Activated naive CD4-positive, alpha-beta T cell treated with anti-CD3 and anti-CD28 coated beads, Interleukin-2, amount 10 ng/mL, durations not matched to agents 7 days and 5 days (primary cell): ENCODE measurements around the gene TTLL4.
A peak's percentile ranks its signal among the peaks of the same experiment; 100 is the strongest.

Source experiments
- CTCF ChIA-PET: fragments of 350-600 bp; sonication (Branson Sonifier 250); formaldehyde crosslinking; loops from one replicate; lab custom pipeline; 2021; ENCODE audit warnings: antibody characterized with exemption; lab: Charles Lee
- DNase-seq: peaks from one replicate; pipeline ENCODE4 v3.0.0-alpha.2; 2020
- H3K27ac Mint-ChIP-seq: one replicate; pipeline ENCODE4 v1.8.0; 2021; ENCODE audit warnings: mild to moderate bottlenecking, moderate library complexity, mixed read lengths
- H3K27me3 Mint-ChIP-seq: one replicate; pipeline ENCODE4 v1.8.0; 2021; ENCODE audit warnings: mild to moderate bottlenecking, mixed read lengths
- H3K36me3 Mint-ChIP-seq: one replicate; pipeline ENCODE4 v1.8.0; 2021; ENCODE audit warnings: mixed read lengths
- H3K4me1 Mint-ChIP-seq: one replicate; pipeline ENCODE4 v1.8.0; 2021; ENCODE audit warnings: mixed read lengths
- H3K4me3 Mint-ChIP-seq: one replicate; pipeline ENCODE4 v1.8.0; 2021; ENCODE audit warnings: mild to moderate bottlenecking, moderate library complexity, mixed read lengths
- H3K9me3 Mint-ChIP-seq: one replicate; pipeline ENCODE4 v1.8.0; 2021; ENCODE audit warnings: mixed read lengths

Gene TTLL4

GRCh38 chr2:218734190-218734975 lies 23.7 kb downstream of the TTLL4 start:
- CTCF ChIA-PET: no interaction called here
- no peak for DNase-seq
- H3K4me3 Mint-ChIP-seq: no peak overlapping the region
- H3K27ac Mint-ChIP-seq: no peak overlapping the region
- H3K27me3 Mint-ChIP-seq: no peaks in the 10 kb centered on the region
- peaks cover 13% of the 10 kb centered on the region for H3K4me1 Mint-ChIP-seq
- no peaks in the 10 kb centered on the region for H3K9me3 Mint-ChIP-seq
- H3K36me3 Mint-ChIP-seq: peaks cover 18% of the 10 kb centered on the region

DNA sequence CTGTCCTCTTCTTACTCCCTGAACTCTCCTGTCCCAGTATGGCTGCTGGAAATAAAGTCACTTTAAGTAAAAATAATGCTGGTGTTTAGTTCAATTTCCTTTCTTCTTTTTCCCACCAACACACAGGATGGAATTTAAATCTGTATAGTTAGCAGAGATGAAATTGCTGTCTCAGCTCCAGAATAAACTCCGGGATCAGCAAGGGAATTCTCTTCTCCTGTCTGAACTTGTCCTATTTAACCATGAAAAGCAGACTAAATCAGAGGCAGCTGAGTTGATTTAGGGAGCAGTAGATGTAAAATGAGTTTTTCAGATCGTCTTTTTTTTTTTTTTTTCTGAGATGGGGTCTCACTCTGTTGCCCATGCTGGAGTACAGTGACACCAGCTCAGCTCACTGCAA lies 25.9 kb downstream of the TTLL4 start:
- CTCF ChIA-PET: no interaction called here
- no peak overlapping the region for H3K4me3 Mint-ChIP-seq
- no peak overlapping the region for H3K27ac Mint-ChIP-seq
- no peaks in the 10 kb centered on the region for H3K9me3 Mint-ChIP-seq
- no peaks in the 10 kb centered on the region for H3K27me3 Mint-ChIP-seq
- H3K36me3 Mint-ChIP-seq: peaks cover 21% of the 10 kb centered on the region
- no peak for DNase-seq
- peaks cover 13% of the 10 kb centered on the region for H3K4me1 Mint-ChIP-seq

- no peak overlapping the region for H3K4me3 Mint-ChIP-seq
- no peak for DNase-seq
- H3K9me3 Mint-ChIP-seq: no peaks in the 10 kb centered on the region
- H3K27me3 Mint-ChIP-seq: no peaks in the 10 kb centered on the region
- peaks cover 37% of the 10 kb centered on the region for H3K36me3 Mint-ChIP-seq
- H3K4me1 Mint-ChIP-seq: peaks cover 3% of the 10 kb centered on the region
- CTCF ChIA-PET: no interaction called here
- H3K27ac Mint-ChIP-seq: no peak overlapping the region
These were observed 32.4 kb downstream of the TTLL4 start for GRCh38 chr2:218743068-218743467.

- Mint-ChIP-seq H3K27me3 (no peaks in the 10 kb centered on the region), H3K36me3 (peaks cover 36% of the 10 kb centered on the region), H3K27ac (peak overlapping the region; percentile 3), H3K4me3 (no peak overlapping the region), H3K4me1 (peaks cover 3% of the 10 kb centered on the region), H3K9me3 (no peaks in the 10 kb centered on the region)
- DNase-seq: no peak
- CTCF ChIA-PET: interaction anchor here (1.0 to 1.1 kb wide), 2 partner anchors 14 to 17 kb away, joined by 3 read pairs; no protein-coding TSS in a partner anchor
These were observed 34.0 kb downstream of the TTLL4 start for GRCh38 chr2:218744615-218745014.

DNA sequence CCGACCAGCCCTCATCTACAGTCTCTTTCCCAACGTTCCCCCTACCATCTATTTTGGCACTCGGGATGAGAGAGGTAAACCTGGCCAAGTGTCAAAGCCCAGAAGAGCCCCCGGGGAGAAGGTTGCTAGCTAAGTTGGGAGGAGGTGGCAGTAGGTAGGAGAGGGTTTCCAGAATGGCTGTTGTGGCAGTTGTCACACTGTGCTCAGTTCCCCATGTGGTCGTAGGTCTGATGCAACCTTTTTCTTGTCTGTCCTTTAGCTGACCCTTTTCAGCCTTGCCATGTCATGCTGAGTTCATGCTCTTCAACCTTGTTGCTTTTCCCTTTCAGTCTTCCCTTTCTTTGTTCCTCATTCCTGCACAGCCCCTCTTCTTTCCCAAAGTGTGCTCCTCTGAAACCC lies 34.5 kb downstream of the TTLL4 start:
- DNase-seq: no peak
- CTCF ChIA-PET: interaction anchor here (1.0 to 1.7 kb wide), 3 partner anchors 14 to 102 kb away, joined by 3 to 6 read pairs (median 3); no protein-coding TSS in a partner anchor
- no peaks in the 10 kb centered on the region for H3K9me3 Mint-ChIP-seq
- H3K36me3 Mint-ChIP-seq: peaks cover 37% of the 10 kb centered on the region
- no peak overlapping the region for H3K4me3 Mint-ChIP-seq
- no peaks in the 10 kb centered on the region for H3K27me3 Mint-ChIP-seq
- H3K4me1 Mint-ChIP-seq: peaks cover 3% of the 10 kb centered on the region
- peak overlapping the region; percentile 4 for H3K27ac Mint-ChIP-seq

- CTCF ChIA-PET: interaction anchor here (1.0 to 1.7 kb wide), 3 partner anchors 18 to 102 kb away, joined by 3 to 6 read pairs (median 4); no protein-coding TSS in a partner anchor
- H3K4me3 Mint-ChIP-seq: no peak overlapping the region
- no peaks in the 10 kb centered on the region for H3K9me3 Mint-ChIP-seq
- peaks cover 40% of the 10 kb centered on the region for H3K36me3 Mint-ChIP-seq
- no peak for DNase-seq
- no peaks in the 10 kb centered on the region for H3K27me3 Mint-ChIP-seq
- peak overlapping the region; percentile 4 for H3K27ac Mint-ChIP-seq
- H3K4me1 Mint-ChIP-seq: peaks cover 3% of the 10 kb centered on the region
These were observed 35.2 kb downstream of the TTLL4 start for GRCh38 chr2:218745559-218746469.

GRCh38 chr2:218746470-218746795 lies 35.8 kb downstream of the TTLL4 start:
- no peaks in the 10 kb centered on the region for H3K27me3 Mint-ChIP-seq
- H3K4me3 Mint-ChIP-seq: no peak overlapping the region
- no peak overlapping the region for H3K27ac Mint-ChIP-seq
- no peaks in the 10 kb centered on the region for H3K9me3 Mint-ChIP-seq
- H3K4me1 Mint-ChIP-seq: peaks cover 3% of the 10 kb centered on the region
- no peak for DNase-seq
- H3K36me3 Mint-ChIP-seq: peaks cover 41% of the 10 kb centered on the region
- CTCF ChIA-PET: interaction anchor here (1.1 to 1.7 kb wide), 2 partner anchors 19 to 101 kb away, joined by 4 to 6 read pairs; no protein-coding TSS in a partner anchor

- CTCF ChIA-PET: interaction anchor here (0.6 to 1.7 kb wide), 3 partner anchors 19 to 518 kb away, joined by 3 to 6 read pairs (median 4); no protein-coding TSS in a partner anchor
- Mint-ChIP-seq H3K27me3 (no peaks in the 10 kb centered on the region), H3K36me3 (peaks cover 43% of the 10 kb centered on the region), H3K4me1 (peaks cover 3% of the 10 kb centered on the region), H3K9me3 (no peaks in the 10 kb centered on the region), H3K4me3 (no peak overlapping the region), H3K27ac (no peak overlapping the region)
- no peak for DNase-seq
These were observed 36.3 kb downstream of the TTLL4 start for GRCh38 chr2:218746960-218747359.

- no peaks in the 10 kb centered on the region for H3K27me3 Mint-ChIP-seq
- no peaks in the 10 kb centered on the region for H3K9me3 Mint-ChIP-seq
- H3K4me1 Mint-ChIP-seq: peaks cover 3% of the 10 kb centered on the region
- H3K36me3 Mint-ChIP-seq: peaks cover 52% of the 10 kb centered on the region
- no peak overlapping the region for H3K4me3 Mint-ChIP-seq
- no peak for DNase-seq
- CTCF ChIA-PET: no interaction called here
- no peak overlapping the region for H3K27ac Mint-ChIP-seq
These were observed 38.3 kb downstream of the TTLL4 start for GRCh38 chr2:218748741-218749441.

DNA sequence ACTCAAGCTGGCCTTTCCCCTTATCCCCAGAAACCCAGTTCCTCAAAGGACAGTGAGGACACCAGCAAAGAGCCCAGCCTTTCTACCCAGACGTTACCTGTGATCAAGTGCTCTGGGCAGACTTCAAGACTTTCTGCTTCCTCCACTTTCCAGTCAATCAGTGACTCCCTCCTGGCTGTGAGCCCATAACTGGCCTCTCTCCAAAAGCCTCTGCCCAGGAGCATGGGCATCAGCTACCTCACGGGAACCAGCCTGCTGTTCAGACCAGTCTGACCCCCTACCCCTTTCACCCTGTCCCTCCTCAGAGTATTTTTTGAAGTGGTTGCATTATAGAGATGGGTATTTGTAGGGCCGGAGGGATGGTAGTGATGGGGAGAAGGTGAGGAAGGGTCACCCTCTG lies 43.6 kb downstream of the TTLL4 start:
- H3K4me3 Mint-ChIP-seq: no peak overlapping the region
- no peak overlapping the region for H3K27ac Mint-ChIP-seq
- no peaks in the 10 kb centered on the region for H3K4me1 Mint-ChIP-seq
- H3K36me3 Mint-ChIP-seq: peaks cover 34% of the 10 kb centered on the region
- H3K27me3 Mint-ChIP-seq: no peaks in the 10 kb centered on the region
- CTCF ChIA-PET: interaction anchor here (0.9 to 1.0 kb wide), 2 partner anchors 19 to 93 kb away, joined by 3 read pairs; no protein-coding TSS in a partner anchor
- DNase-seq: no peak
- no peaks in the 10 kb centered on the region for H3K9me3 Mint-ChIP-seq

DNA sequence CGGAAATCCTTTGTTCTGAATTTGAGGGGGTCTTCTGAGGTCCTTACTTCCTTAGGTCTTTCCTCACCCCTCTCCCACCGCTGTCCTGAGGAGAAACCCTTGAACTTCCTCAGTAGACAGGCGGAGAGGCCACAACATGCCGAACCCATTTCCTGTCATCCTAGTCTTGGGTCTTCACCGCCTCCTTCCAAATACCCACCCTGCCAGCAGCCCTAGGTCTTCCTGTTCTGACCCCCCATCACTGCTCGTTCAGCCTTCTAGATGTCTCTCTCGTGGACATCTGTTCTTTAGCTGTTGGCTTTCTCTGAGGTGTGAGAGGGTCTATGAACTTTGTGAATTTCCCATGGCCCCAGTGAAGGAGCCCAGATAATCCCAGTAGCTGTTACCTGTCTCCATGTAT lies 44.1 kb downstream of the TTLL4 start:
- H3K9me3 Mint-ChIP-seq: no peaks in the 10 kb centered on the region
- DNase-seq: no peak
- H3K4me3 Mint-ChIP-seq: no peak overlapping the region
- H3K27ac Mint-ChIP-seq: no peak overlapping the region
- CTCF ChIA-PET: interaction anchor here (0.9 kb wide), 1 partner anchor 93 kb away, joined by 3 read pairs; no protein-coding TSS in a partner anchor
- no peaks in the 10 kb centered on the region for H3K4me1 Mint-ChIP-seq
- peaks cover 31% of the 10 kb centered on the region for H3K36me3 Mint-ChIP-seq
- H3K27me3 Mint-ChIP-seq: no peaks in the 10 kb centered on the region

GRCh38 chr2:218755198-218755566 lies 44.5 kb downstream of the TTLL4 start:
- H3K9me3 Mint-ChIP-seq: no peaks in the 10 kb centered on the region
- peaks cover 27% of the 10 kb centered on the region for H3K36me3 Mint-ChIP-seq

GRCh38 chr2:218755567-218756404 lies 45.2 kb downstream of the TTLL4 start:
- H3K4me1 Mint-ChIP-seq: no peaks in the 10 kb centered on the region
- H3K9me3 Mint-ChIP-seq: no peaks in the 10 kb centered on the region
- CTCF ChIA-PET: no interaction called here
- H3K36me3 Mint-ChIP-seq: peaks cover 22% of the 10 kb centered on the region
- no peak overlapping the region for H3K4me3 Mint-ChIP-seq
- DNase-seq: no peak
- no peak overlapping the region for H3K27ac Mint-ChIP-seq
- no peaks in the 10 kb centered on the region for H3K27me3 Mint-ChIP-seq

More at GRCh38 chr2:218755198-218755566, 44.5 kb downstream of the TTLL4 start:
- Mint-ChIP-seq H3K4me3 (no peak overlapping the region), H3K27me3 (no peaks in the 10 kb centered on the region), H3K27ac (no peak overlapping the region), H3K4me1 (no peaks in the 10 kb centered on the region)
- CTCF ChIA-PET: no interaction called here
- DNase-seq: no peak
